ENCODE data around the gene PPP4R4.

Gene PPP4R4

GRCh38 chr14:94158239-94158883 lies 15.8 kb upstream of the PPP4R4 start:
- Histone ChIP-seq H3K27ac (no peak overlapping the region), H3K79me2 (ENCODE audit: insufficient read depth, low read depth) (no peaks in the 10 kb centered on the region), H2AFZ (ENCODE audit: low read depth) (no peak overlapping the region), H4K20me1 (ENCODE audit: insufficient read depth) (no peaks in the 10 kb centered on the region), H3K36me3 (ENCODE audit: insufficient read depth) (no peaks in the 10 kb centered on the region), H3K4me1 (ENCODE audit: low read depth, poor library complexity, severe bottlenecking) (no peaks in the 10 kb centered on the region), H3K27me3 (ENCODE audit: insufficient read depth, low read depth) (no peaks in the 10 kb centered on the region), H3K9ac (no peak overlapping the region), H3K4me3 (IDR thresholded peaks at IDR 0.05; ENCODE audit: insufficient read depth, low read depth, low read length) (no peak overlapping the region), H3K4me2 (no peak overlapping the region)
- no peak for TF ChIP-seq CTCF (conservative IDR thresholded peaks at IDR 0.05; ENCODE audit: low read depth, low read length)

GRCh38 chr14:94161058-94161457 lies 13.1 kb upstream of the PPP4R4 start:
- Histone ChIP-seq H2AFZ (ENCODE audit: low read depth) (no peak overlapping the region), H3K27me3 (ENCODE audit: insufficient read depth, low read depth) (no peaks in the 10 kb centered on the region), H3K79me2 (ENCODE audit: insufficient read depth, low read depth) (no peaks in the 10 kb centered on the region), H3K27ac (no peak overlapping the region), H4K20me1 (ENCODE audit: insufficient read depth) (no peaks in the 10 kb centered on the region), H3K9ac (no peak overlapping the region), H3K4me1 (ENCODE audit: low read depth, poor library complexity, severe bottlenecking) (no peaks in the 10 kb centered on the region), H3K4me2 (no peak overlapping the region), H3K36me3 (ENCODE audit: insufficient read depth) (no peaks in the 10 kb centered on the region), H3K4me3 (IDR thresholded peaks at IDR 0.05; ENCODE audit: insufficient read depth, low read depth, low read length) (no peak overlapping the region)
- no peak for TF ChIP-seq CTCF (conservative IDR thresholded peaks at IDR 0.05; ENCODE audit: low read depth, low read length)

GRCh38 chr14:94161981-94162380 lies 12.1 kb upstream of the PPP4R4 start:
- no peak overlapping the region for H3K4me2 ChIP-seq
- TF ChIP-seq CTCF (conservative IDR thresholded peaks at IDR 0.05; ENCODE audit: low read depth, low read length): no peak
- no peaks in the 10 kb centered on the region for H4K20me1 ChIP-seq (ENCODE audit: insufficient read depth)
- H3K9ac ChIP-seq: no peak overlapping the region
- H3K79me2 ChIP-seq (ENCODE audit: insufficient read depth, low read depth): no peaks in the 10 kb centered on the region
- no peaks in the 10 kb centered on the region for H3K4me1 ChIP-seq (ENCODE audit: low read depth, poor library complexity, severe bottlenecking)
- H3K4me3 ChIP-seq (IDR thresholded peaks at IDR 0.05; ENCODE audit: insufficient read depth, low read depth, low read length): no peak overlapping the region
- no peak overlapping the region for H2AFZ ChIP-seq (ENCODE audit: low read depth)
- no peaks in the 10 kb centered on the region for H3K36me3 ChIP-seq (ENCODE audit: insufficient read depth)
- no peaks in the 10 kb centered on the region for H3K27me3 ChIP-seq (ENCODE audit: insufficient read depth, low read depth)
- H3K27ac ChIP-seq: no peak overlapping the region

GRCh38 chr14:94162466-94162865 lies 11.7 kb upstream of the PPP4R4 start:
- no peak overlapping the region for H3K4me2 ChIP-seq
- no peak overlapping the region for H2AFZ ChIP-seq (ENCODE audit: low read depth)
- no peak overlapping the region for H3K4me3 ChIP-seq (IDR thresholded peaks at IDR 0.05; ENCODE audit: insufficient read depth, low read depth, low read length)
- H3K27me3 ChIP-seq (ENCODE audit: insufficient read depth, low read depth): no peaks in the 10 kb centered on the region
- no peak overlapping the region for H3K27ac ChIP-seq
- H3K79me2 ChIP-seq (ENCODE audit: insufficient read depth, low read depth): no peaks in the 10 kb centered on the region
- no peak for TF ChIP-seq CTCF (conservative IDR thresholded peaks at IDR 0.05; ENCODE audit: low read depth, low read length)
- no peak overlapping the region for H3K9ac ChIP-seq
- no peaks in the 10 kb centered on the region for H4K20me1 ChIP-seq (ENCODE audit: insufficient read depth)
- no peaks in the 10 kb centered on the region for H3K36me3 ChIP-seq (ENCODE audit: insufficient read depth)
- no peaks in the 10 kb centered on the region for H3K4me1 ChIP-seq (ENCODE audit: low read depth, poor library complexity, severe bottlenecking)

All from KMS-11 (cell line).